Vagina (tissue), 2 donors: ENCODE data around the gene AFF3.

Experiments
- CTCF ChIP-seq, 3 experiments: fragments of 450-650 bp in 2 of 3; fragments of 200-600 bp in 1 of 3; sonication (generic) in 1 of 3; IDR thresholded peaks; one replicate each; pipeline ENCODE4 v1.5.1; 2017 to 2019; ENCODE audit warnings: antibody characterized with exemption in 3 of 3, mild to moderate bottlenecking in 2 of 3, moderate library complexity in 2 of 3
- POLR2A ChIP-seq, 2 donors: fragments of 450-650 bp; IDR thresholded peaks; one replicate each; pipeline ENCODE4 v1.6.1; 2017; ENCODE audit warnings: antibody characterized with exemption in 2 of 2, mild to moderate bottlenecking in 2 of 2, moderate library complexity in 2 of 2
- POLR2AphosphoS5 ChIP-seq, 2 donors: sonication (generic); formaldehyde crosslinking; IDR thresholded peaks; one replicate each; pipeline ENCODE4 v1.9.0; 2017; ENCODE audit warnings: antibody characterized with exemption in 2 of 2, mild to moderate bottlenecking in 2 of 2, low read depth in 1 of 2; ENCODE audit not compliant: insufficient read depth in 1 of 2

- TF ChIP-seq POLR2A (IDR thresholded peaks at IDR 0.05) (no peak), CTCF (IDR thresholded peaks at IDR 0.05) (no peak), POLR2AphosphoS5 (IDR thresholded peaks at IDR 0.05; ENCODE audit: insufficient read depth in 1 of 2, low read depth in 1 of 2) (no peak)
These were observed 330.8 kb downstream of the AFF3 start for GRCh38 chr2:99811544-99811943.
